ENCODE results near the gene ARFGAP1.

ARFGAP1 gene

DNA sequence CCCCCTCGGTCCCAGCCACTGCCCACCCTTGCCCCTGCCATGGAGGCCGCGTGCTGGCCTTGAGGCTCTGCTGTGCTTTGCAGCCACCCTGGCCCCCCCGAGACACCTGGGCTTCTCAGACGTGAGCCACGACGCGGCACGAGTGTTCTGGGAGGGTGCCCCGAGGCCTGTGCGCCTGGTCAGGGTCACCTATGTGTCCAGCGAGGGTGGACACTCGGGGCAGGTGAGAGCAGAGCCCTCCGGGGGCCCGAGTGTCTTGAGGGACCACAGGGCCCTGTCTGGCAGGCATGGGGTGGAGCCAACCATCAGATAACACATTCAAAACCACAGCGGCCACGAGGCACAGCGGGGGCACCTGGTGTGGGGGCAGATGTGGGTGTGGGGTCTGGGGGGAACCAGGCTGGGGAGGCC, 39.2 kb downstream of the ARFGAP1 start:
- no peak for ATAC-seq
- TF ChIP-seq, protein P1, sequence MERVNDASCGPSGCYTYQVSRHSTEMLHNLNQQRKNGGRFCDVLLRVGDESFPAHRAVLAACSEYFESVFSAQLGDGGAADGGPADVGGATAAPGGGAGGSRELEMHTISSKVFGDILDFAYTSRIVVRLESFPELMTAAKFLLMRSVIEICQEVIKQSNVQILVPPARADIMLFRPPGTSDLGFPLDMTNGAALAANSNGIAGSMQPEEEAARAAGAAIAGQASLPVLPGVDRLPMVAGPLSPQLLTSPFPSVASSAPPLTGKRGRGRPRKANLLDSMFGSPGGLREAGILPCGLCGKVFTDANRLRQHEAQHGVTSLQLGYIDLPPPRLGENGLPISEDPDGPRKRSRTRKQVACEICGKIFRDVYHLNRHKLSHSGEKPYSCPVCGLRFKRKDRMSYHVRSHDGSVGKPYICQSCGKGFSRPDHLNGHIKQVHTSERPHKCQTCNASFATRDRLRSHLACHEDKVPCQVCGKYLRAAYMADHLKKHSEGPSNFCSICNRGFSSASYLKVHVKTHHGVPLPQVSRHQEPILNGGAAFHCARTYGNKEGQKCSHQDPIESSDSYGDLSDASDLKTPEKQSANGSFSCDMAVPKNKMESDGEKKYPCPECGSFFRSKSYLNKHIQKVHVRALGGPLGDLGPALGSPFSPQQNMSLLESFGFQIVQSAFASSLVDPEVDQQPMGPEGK (CRISPR knock-in tag; IDR thresholded peaks at IDR 0.05; ENCODE audit: borderline replicate concordance): no peak
- TF ChIP-seq RARB (CRISPR knock-in tag; IDR thresholded peaks at IDR 0.05): no peak
- TF ChIP-seq, protein P2, sequence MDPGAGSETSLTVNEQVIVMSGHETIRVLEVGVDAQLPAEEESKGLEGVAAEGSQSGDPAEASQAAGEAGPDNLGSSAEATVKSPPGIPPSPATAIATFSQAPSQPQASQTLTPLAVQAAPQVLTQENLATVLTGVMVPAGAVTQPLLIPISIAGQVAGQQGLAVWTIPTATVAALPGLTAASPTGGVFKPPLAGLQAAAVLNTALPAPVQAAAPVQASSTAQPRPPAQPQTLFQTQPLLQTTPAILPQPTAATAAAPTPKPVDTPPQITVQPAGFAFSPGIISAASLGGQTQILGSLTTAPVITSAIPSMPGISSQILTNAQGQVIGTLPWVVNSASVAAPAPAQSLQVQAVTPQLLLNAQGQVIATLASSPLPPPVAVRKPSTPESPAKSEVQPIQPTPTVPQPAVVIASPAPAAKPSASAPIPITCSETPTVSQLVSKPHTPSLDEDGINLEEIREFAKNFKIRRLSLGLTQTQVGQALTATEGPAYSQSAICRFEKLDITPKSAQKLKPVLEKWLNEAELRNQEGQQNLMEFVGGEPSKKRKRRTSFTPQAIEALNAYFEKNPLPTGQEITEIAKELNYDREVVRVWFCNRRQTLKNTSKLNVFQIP (CRISPR knock-in tag; IDR thresholded peaks at IDR 0.05; ENCODE audit: borderline replicate concordance, low read depth): no peak
- no peak for TF ChIP-seq PPARA (CRISPR knock-in tag; IDR thresholded peaks at IDR 0.05; ENCODE audit: borderline replicate concordance)
- no peak for TF ChIP-seq CSDC2 (CRISPR knock-in tag; IDR thresholded peaks at IDR 0.05)
- TF ChIP-seq ARNTL (CRISPR knock-in tag; IDR thresholded peaks at IDR 0.05; ENCODE audit: borderline replicate concordance, low read depth): no peak
- TF ChIP-seq ZNF8 (CRISPR knock-in tag; IDR thresholded peaks at IDR 0.05): no peak
- no peak for TF ChIP-seq SNAI2 (CRISPR knock-in tag; IDR thresholded peaks at IDR 0.05)
- TF ChIP-seq BACH2 (CRISPR knock-in tag; IDR thresholded peaks at IDR 0.05; ENCODE audit: borderline replicate concordance): no peak
- no peak for TF ChIP-seq ZNF70 (CRISPR knock-in tag; IDR thresholded peaks at IDR 0.05)
- no peak for TF ChIP-seq ZFP3 (CRISPR knock-in tag; IDR thresholded peaks at IDR 0.05)
- TF ChIP-seq ZC3H10 (CRISPR knock-in tag; IDR thresholded peaks at IDR 0.05): no peak
- TF ChIP-seq, protein P3, sequence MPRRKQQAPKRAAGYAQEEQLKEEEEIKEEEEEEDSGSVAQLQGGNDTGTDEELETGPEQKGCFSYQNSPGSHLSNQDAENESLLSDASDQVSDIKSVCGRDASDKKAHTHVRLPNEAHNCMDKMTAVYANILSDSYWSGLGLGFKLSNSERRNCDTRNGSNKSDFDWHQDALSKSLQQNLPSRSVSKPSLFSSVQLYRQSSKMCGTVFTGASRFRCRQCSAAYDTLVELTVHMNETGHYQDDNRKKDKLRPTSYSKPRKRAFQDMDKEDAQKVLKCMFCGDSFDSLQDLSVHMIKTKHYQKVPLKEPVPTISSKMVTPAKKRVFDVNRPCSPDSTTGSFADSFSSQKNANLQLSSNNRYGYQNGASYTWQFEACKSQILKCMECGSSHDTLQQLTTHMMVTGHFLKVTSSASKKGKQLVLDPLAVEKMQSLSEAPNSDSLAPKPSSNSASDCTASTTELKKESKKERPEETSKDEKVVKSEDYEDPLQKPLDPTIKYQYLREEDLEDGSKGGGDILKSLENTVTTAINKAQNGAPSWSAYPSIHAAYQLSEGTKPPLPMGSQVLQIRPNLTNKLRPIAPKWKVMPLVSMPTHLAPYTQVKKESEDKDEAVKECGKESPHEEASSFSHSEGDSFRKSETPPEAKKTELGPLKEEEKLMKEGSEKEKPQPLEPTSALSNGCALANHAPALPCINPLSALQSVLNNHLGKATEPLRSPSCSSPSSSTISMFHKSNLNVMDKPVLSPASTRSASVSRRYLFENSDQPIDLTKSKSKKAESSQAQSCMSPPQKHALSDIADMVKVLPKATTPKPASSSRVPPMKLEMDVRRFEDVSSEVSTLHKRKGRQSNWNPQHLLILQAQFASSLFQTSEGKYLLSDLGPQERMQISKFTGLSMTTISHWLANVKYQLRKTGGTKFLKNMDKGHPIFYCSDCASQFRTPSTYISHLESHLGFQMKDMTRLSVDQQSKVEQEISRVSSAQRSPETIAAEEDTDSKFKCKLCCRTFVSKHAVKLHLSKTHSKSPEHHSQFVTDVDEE (CRISPR knock-in tag; IDR thresholded peaks at IDR 0.05): no peak
- TF ChIP-seq, protein P4, sequence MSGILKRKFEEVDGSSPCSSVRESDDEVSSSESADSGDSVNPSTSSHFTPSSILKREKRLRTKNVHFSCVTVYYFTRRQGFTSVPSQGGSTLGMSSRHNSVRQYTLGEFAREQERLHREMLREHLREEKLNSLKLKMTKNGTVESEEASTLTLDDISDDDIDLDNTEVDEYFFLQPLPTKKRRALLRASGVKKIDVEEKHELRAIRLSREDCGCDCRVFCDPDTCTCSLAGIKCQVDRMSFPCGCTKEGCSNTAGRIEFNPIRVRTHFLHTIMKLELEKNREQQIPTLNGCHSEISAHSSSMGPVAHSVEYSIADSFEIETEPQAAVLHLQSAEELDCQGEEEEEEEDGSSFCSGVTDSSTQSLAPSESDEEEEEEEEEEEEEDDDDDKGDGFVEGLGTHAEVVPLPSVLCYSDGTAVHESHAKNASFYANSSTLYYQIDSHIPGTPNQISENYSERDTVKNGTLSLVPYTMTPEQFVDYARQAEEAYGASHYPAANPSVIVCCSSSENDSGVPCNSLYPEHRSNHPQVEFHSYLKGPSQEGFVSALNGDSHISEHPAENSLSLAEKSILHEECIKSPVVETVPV (CRISPR knock-in tag; IDR thresholded peaks at IDR 0.05): no peak
- no peak for TF ChIP-seq ZNF565 (CRISPR knock-in tag; conservative IDR thresholded peaks at IDR 0.05; ENCODE audit: low read depth)
- TF ChIP-seq TOX (CRISPR knock-in tag; IDR thresholded peaks at IDR 0.05; ENCODE audit: borderline replicate concordance): no peak
- TF ChIP-seq, protein P5, sequence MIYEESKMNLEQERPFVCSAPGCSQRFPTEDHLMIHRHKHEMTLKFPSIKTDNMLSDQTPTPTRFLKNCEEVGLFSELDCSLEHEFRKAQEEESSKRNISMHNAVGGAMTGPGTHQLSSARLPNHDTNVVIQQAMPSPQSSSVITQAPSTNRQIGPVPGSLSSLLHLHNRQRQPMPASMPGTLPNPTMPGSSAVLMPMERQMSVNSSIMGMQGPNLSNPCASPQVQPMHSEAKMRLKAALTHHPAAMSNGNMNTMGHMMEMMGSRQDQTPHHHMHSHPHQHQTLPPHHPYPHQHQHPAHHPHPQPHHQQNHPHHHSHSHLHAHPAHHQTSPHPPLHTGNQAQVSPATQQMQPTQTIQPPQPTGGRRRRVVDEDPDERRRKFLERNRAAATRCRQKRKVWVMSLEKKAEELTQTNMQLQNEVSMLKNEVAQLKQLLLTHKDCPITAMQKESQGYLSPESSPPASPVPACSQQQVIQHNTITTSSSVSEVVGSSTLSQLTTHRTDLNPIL (CRISPR knock-in tag; IDR thresholded peaks at IDR 0.05; ENCODE audit: low read depth): no peak
- TF ChIP-seq GLIS3 (CRISPR knock-in tag; IDR thresholded peaks at IDR 0.05): no peak
- no peak for TF ChIP-seq TCF4 (CRISPR knock-in tag; IDR thresholded peaks at IDR 0.05; ENCODE audit: borderline replicate concordance)

DNA sequence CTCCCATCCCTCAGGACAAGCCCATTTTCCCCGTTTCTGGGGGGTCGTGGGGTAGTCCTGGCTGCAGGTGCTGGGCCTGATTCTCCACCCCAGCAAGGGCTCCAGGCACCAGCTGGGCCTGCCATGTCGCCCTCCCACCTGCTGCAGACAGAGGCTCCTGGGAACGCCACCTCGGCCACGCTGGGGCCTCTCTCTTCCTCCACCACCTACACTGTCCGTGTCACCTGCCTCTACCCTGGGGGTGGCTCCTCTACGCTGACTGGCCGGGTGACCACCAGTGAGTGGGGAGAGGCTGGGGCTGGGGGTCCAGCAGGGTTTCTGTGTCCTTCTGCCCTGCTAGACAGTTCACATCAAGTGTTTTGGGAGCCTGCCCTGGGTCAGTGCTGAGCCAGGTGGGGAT, 39.7 kb downstream of the ARFGAP1 start:
- no peak for ATAC-seq
- no peak for TF ChIP-seq ZFP30 (CRISPR knock-in tag; IDR thresholded peaks at IDR 0.05)
- TF ChIP-seq, protein P4 (CRISPR knock-in tag; IDR thresholded peaks at IDR 0.05): no peak
- no peak for TF ChIP-seq RARB (CRISPR knock-in tag; IDR thresholded peaks at IDR 0.05)
- TF ChIP-seq BACH2 (CRISPR knock-in tag; IDR thresholded peaks at IDR 0.05; ENCODE audit: borderline replicate concordance): no peak
- no peak for TF ChIP-seq CSDC2 (CRISPR knock-in tag; IDR thresholded peaks at IDR 0.05)
- no peak for TF ChIP-seq ZFP3 (CRISPR knock-in tag; IDR thresholded peaks at IDR 0.05)
- no peak for TF ChIP-seq ESRRG (CRISPR knock-in tag; IDR thresholded peaks at IDR 0.05)
- no peak for TF ChIP-seq ISL1 (CRISPR knock-in tag; IDR thresholded peaks at IDR 0.05)
- TF ChIP-seq OSR1 (CRISPR knock-in tag; IDR thresholded peaks at IDR 0.05): no peak
- no peak for TF ChIP-seq ZNF565 (CRISPR knock-in tag; conservative IDR thresholded peaks at IDR 0.05; ENCODE audit: low read depth)
- TF ChIP-seq, protein P5 (CRISPR knock-in tag; IDR thresholded peaks at IDR 0.05; ENCODE audit: low read depth): no peak
- TF ChIP-seq, protein P2 (CRISPR knock-in tag; IDR thresholded peaks at IDR 0.05; ENCODE audit: borderline replicate concordance, low read depth): no peak
- no peak for TF ChIP-seq ARNTL (CRISPR knock-in tag; IDR thresholded peaks at IDR 0.05; ENCODE audit: borderline replicate concordance, low read depth)
